GM19468 (cell line): ENCODE measurements around the gene RSRC1.
"Not testable (repeated sequence)": the region's sequence is repeated elsewhere in the genome, so short reads cannot be mapped to it uniquely, and the experiment has no call there.

Experiments used
- ATAC-seq: cut with Tn5 transposase; IDR thresholded peaks from one replicate; pipeline ENCODE4 v1.9.1; 2021; ENCODE audit warnings: mild to moderate bottlenecking, moderate library complexity, moderate number of reproducible peaks; ENCODE audit not compliant: unreplicated experiment; ENCODE audit errors: extremely low read depth

The RSRC1 gene

GRCh38 chr3:158369279-158369678 is 259.4 kb downstream of the RSRC1 start:
- ATAC-seq, result no peak

GRCh38 chr3:158379517-158379916 is 269.6 kb downstream of the RSRC1 start:
- ATAC-seq, result no peak

DNA sequence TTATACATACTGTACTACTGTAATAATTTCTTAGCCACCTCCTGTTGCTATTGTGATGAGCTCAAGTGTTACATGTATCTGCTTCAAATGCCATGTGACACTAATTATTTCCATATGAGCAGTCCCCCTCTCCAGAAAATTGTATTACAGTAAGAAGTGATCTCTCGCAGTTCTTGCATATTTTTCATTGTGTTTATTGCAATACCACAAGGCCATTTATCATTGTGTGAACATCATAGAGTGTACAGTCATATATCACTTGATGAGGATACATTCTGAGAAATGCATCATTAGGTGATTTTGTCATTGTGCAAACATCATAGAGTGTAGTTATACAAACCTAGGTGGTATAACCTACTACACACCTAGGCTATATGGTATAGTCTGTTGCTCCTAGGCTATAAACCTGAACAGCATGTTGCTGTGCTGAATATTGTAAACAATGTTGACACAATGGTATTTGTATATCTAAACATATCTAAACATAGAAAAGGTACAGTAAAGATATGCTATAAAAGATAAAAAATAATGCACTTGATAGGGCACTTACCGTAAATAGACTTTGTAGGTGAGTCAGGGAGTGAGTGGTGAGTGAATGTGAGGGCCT is 271.5 kb downstream of the RSRC1 start:
- ATAC-seq, result no peak

- no peak for ATAC-seq
Measured at GRCh38 chr3:158382479-158382878, 272.6 kb downstream of the RSRC1 start.

GRCh38 chr3:158384019-158384418 is 274.1 kb downstream of the RSRC1 start:
- ATAC-seq, result no peak

DNA sequence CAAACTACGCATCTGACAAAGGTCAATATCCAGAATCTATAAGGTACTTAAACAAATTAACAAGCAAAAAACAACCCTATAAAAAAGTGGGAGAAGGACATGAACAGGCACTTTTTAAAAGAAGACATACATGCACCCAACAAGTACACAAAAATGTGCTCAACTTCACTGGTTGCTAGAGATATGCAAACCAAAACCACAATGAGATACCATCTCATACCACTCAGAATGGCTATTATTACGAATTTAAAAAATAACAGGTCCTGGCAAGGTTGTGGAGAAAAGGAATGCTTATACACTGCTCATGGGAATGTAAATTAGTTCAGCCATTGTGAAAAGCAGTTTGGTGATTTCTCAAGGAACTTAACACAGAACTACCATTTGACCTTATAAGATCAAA is 285.5 kb downstream of the RSRC1 start:
- no peak for ATAC-seq

- ATAC-seq, result no peak
Measured at GRCh38 chr3:158402590-158402989, 292.7 kb downstream of the RSRC1 start.

DNA sequence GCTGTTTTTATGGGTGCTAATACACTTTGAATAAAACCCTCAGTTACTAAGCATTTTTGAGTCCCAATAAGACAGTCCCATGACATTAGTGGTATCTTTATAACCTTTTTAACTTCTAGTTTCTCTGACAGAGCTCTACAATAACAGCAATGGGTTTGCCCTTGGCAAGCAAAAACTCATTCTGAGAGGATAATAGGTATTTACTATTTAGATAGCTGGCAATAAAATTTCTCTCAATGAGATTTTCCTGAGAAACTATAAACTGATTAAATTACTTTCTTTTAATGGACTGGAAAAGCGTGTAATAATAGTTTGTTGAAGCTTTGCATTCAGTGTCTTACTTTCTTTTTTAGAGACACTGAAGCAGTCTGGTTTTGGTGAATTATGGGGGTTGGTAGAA is 293.1 kb downstream of the RSRC1 start:
- ATAC-seq, result no peak

DNA sequence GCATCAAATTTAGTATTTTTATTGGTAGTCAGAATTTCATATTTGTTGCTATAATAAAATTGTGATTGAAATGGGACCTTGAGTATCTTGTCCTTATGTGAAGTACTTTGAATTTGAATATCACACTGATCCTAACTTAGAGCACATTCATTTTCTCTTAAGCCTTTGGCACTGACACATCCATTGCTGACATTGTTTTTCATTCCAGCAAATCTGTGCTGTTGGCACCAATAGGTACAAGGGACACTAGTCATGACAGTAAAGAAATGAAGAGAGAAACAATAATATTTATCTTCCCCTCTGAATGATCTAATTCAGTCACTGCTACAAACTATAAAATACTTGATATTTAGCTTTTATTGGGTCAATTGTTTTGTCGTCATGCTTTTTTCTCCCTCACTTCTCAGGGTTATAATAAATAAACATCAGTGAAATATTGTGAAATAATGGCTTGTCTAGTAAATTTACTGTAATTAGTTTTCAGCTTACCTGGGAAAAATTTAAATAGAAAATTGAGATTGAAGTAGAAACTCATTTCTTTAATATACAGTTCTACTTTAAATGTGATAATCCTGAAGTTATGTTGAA is 294.3 kb downstream of the RSRC1 start:
- no peak for ATAC-seq

- no peak for ATAC-seq
Measured at GRCh38 chr3:158405507-158405906, 295.6 kb downstream of the RSRC1 start.

GRCh38 chr3:158407844-158408517 is 298.1 kb downstream of the RSRC1 start:
- ATAC-seq, result no peak

DNA sequence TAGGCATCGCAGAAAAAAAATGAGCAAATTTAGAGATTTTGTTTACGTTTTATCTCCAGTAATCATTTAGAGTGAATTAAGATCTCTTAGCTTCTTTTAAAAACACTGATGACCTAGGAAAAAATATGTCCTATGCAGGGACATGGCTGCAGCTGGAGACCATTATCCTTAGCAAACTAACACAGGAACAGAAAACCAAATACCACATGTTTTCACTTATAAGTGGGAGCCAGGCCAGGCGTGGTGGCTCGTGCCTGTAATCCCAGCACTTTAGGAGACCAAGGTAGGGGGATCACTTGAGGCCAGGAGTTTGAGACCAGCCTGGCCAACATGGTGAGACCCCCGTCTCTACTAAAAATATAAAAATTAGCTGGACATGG is 298.6 kb downstream of the RSRC1 start:
- ATAC-seq, result not testable (repeated sequence)

DNA sequence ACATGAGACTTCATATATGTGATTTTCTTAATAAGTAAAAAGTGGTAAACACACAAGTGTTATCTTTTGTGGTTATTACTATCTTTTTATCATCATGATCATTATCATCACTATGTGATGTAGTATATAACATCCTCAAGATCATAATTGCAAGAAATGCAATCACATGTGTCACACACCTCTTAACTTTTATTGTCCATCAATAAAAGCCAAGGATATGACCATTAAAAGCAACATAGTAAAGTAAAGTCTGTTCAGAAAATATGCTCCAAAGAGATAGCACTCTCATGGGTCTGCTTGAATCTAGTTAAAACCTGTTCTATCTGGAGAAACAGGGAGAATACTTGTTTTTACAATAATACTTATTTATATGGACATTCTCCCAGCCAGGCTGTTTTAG is 308.1 kb downstream of the RSRC1 start:
- ATAC-seq, result no peak

- ATAC-seq, result no peak
Measured at GRCh38 chr3:158419820-158420653, 310.1 kb downstream of the RSRC1 start.

- ATAC-seq, result peak; percentile 87
Measured at GRCh38 chr3:158420654-158421396, 310.9 kb downstream of the RSRC1 start.

GRCh38 chr3:158430448-158430847 is 320.6 kb downstream of the RSRC1 start:
- ATAC-seq, result no peak

- ATAC-seq, result no peak
Measured at GRCh38 chr3:158430968-158431367, 321.1 kb downstream of the RSRC1 start.

- ATAC-seq, result no peak
Measured at GRCh38 chr3:158431829-158432228, 321.9 kb downstream of the RSRC1 start.

GRCh38 chr3:158434412-158435038 is 324.6 kb downstream of the RSRC1 start:
- peak; percentile 84 for ATAC-seq

DNA sequence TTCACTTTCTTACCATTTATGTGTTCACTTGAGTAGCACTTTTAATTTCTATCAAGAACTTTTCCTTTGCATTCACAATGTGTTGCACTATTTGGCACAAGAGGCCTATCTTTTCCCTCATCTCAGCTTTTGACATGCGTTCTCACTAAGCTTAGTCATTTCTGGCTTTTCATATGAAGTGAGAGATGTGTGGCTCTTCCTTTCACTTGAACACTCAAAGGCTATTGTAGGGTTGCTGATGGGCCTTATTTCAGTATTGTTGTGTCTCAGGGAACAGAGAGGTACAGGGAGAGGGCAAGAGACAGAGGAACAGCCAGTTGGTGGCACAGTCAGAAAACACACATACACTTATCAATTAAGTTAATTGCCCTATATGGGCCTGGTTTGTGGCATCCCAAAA is 333.7 kb downstream of the RSRC1 start:
- peak; percentile 74 for ATAC-seq
